Adrenal gland (tissue), 12 donors: Measurements from ENCODE around the gene DNAH12. TPM values are rescaled to one million over a fixed set of nuclear protein-coding genes. Genes with fewer than 3 reads are reported as not detected.
"Not testable (repeated sequence)": the region's sequence is repeated elsewhere in the genome, so short reads cannot be mapped to it uniquely, and the experiment has no call there.

Experiments
- DNase-seq, 7 donors: peaks; one replicate each; pipeline ENCODE4 v3.0.0-alpha.2; 2019 to 2020
- H3K27ac ChIP-seq, 5 donors: fragments of 200-600 bp; sonication (generic) in 4 of 5; 1 replicate in 3 of 5; 2 replicates in 2 of 5; pipeline versions ENCODE4 v1.5.1 to v1.8.0; 2016 to 2020; ENCODE audit warnings: mild to moderate bottlenecking in 1 of 5
- H3K27me3 ChIP-seq: fragments of 200-600 bp; 2 replicates; pipeline ENCODE4 v1.8.0; 2021
- H3K36me3 ChIP-seq, 2 donors: fragments of 200-600 bp; replicated peaks in 1 of 2; 1 replicate in 1 of 2; 2 replicates in 1 of 2; pipeline versions ENCODE4 v1.5.1 to v1.8.0; 2018 to 2022
- H3K4me1 ChIP-seq, 2 donors: fragments of 200-600 bp; replicated peaks in 1 of 2; 1 replicate in 1 of 2; 2 replicates in 1 of 2; pipeline versions ENCODE4 v1.5.1 to v1.8.0; 2018 to 2021
- H3K4me3 ChIP-seq, 4 donors: fragments of 200-600 bp; sonication (generic) in 3 of 4; one replicate each; pipeline ENCODE4 v1.5.1; 2016 to 2018
- H3K9me3 ChIP-seq, 3 donors: fragments of 200-600 bp; sonication (generic) in 1 of 3; replicated peaks in 1 of 3; 1 replicate in 2 of 3; 2 replicates in 1 of 3; pipeline versions ENCODE4 v1.5.1 to v1.8.0; 2016 to 2021
- POLR2A ChIP-seq, 2 donors: fragments of 450-650 bp; IDR thresholded peaks; one replicate each; pipeline ENCODE4 v1.6.1; 2017; ENCODE audit warnings: antibody characterized with exemption in 2 of 2, mild to moderate bottlenecking in 2 of 2, moderate library complexity in 1 of 2
- WGBS, 4 donors: extraction: QIAGEN DNeasy Blood & Tissue Kit in 2 of 4; methylation state at CpG; one replicate each; pipeline versions ENCODE4 v1.1.5 to v1.1.7; 2013 to 2017; 5-methylcytosine and 5-hydroxymethylcytosine counted together
- intact Hi-C, 2 donors: fragments of 100-400 bp; cut with DNase I; formaldehyde crosslinking; loops; one replicate each; pipeline versions ENCODE4 v1.14.1 to v1.15.0; 2022 to 2023
- polyA plus RNA-seq, 3 donors: library from polyadenylated mRNA; stranded (reverse); fragments of 200-250 nt in 2 of 3; fragments of 350-450 nt in 1 of 3; fragmentation: Illumina TruSeq in 1 of 3; extraction: RNeasy Lipid Tissue Mini Kit (QIAGEN cat#74804) in 1 of 3; gene quantifications; one replicate each; pipeline ENCODE4 v1.2.3, GENCODE V29; 2013 to 2014
- total RNA-seq, 9 donors: library from RNA; depleted of rRNA in 4 of 9; stranded (reverse); fragments of >200 nt in 4 of 9; fragments of 120-200 nt in 1 of 9; fragmentation: NEBNext Ultra II Directional in 1 of 9; extraction: Animal tissue kit (Norgen Biotek cat#: 25700) in 1 of 9; gene quantifications; one replicate each; pipeline versions ENCODE4 v1.1.0 to v1.2.4, GENCODE V29; 2013 to 2023
- TF ChIP-seq, protein P1 (sequence below), 6 experiments: fragments of 450-650 bp in 4 of 6; fragments of 200-600 bp in 2 of 6; sonication (generic) in 1 of 6; IDR thresholded peaks; 1 replicate in 5 of 6; 2 replicates in 1 of 6; pipeline versions ENCODE4 v1.5.1 to v1.8.0; 2016 to 2021; ENCODE audit warnings: antibody characterized with exemption in 6 of 6, mild to moderate bottlenecking in 2 of 6, moderate library complexity in 1 of 6
- donor health status: healthy with polysubstance abuse.
- donor health status: Bipolar disorder and iron deficiency.
- donor health status: DM: yes; HTN: yes; CAD: no.
- donor health status: DM: no; HTN: no; CAD: no.
- donor health status: DM: no; HTN: no; CAD: no.
- donor health status: DM: yes; HTN: yes; CAD: no.

DNAH12 gene
- total and polyA plus RNA-seq, 12 donors: 0.16 to 1.8 (median 0.58) TPM

DNA sequence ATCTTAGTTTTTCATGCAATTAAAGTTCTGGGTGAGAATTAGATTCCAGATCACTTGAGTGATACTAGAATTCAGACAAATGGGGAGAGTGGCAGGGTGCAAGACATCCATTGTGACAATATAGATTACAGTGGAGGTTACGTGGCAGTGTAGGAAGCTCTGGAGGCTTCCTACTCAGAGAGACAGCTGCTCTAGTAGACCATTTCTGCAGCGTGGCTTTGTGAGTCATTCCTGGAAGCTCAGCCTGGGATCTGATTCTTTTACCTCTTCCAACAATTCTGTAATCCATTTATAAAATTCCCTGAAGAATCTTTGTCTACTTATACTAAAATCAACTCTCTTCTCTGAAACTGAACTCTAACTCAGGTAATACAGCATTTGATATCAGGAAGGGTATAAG, 161.2 kb downstream of the DNAH12 start:
- no peak overlapping the region for H3K4me3 ChIP-seq
- 29 to 52% (median 44%) methylated on average over 2 of the region's 2 CpGs for WGBS, 4 donors

DNA sequence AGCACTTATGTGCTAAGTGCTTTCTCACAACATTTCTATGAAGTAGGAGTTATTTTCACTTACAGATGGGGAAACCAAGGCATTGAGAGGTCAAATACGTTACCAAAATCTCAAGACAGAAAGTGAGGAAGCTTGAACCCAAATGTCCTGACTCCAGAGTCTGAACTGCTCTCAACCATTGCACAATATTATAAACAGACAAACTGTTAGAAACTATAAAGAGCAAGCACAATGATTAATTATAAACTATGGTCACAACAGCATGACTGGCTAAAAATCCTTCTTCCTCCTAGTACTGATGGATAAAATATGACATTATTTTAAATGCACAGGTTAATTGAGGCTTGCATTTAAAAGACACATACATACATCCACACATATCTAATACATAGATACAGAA, 173.8 kb downstream of the DNAH12 start:
- 35 to 62% (median 50%) methylated on average over 1 of the region's 1 CpG for WGBS, 4 donors

More for the DNA sequence above, 161.2 kb downstream of the DNAH12 start:
- Histone ChIP-seq H3K27me3 (no peaks in the 10 kb centered on the region), H3K36me3 (no peaks in the 10 kb centered on the region), H3K4me1 (peaks cover 0 to 7% of the 10 kb centered on the region in 2 donors), H3K9me3 (no peaks in the 10 kb centered on the region), H3K27ac (no peak overlapping the region)
- TF ChIP-seq POLR2A (IDR thresholded peaks at IDR 0.05): no peak
- TF ChIP-seq, protein P1, sequence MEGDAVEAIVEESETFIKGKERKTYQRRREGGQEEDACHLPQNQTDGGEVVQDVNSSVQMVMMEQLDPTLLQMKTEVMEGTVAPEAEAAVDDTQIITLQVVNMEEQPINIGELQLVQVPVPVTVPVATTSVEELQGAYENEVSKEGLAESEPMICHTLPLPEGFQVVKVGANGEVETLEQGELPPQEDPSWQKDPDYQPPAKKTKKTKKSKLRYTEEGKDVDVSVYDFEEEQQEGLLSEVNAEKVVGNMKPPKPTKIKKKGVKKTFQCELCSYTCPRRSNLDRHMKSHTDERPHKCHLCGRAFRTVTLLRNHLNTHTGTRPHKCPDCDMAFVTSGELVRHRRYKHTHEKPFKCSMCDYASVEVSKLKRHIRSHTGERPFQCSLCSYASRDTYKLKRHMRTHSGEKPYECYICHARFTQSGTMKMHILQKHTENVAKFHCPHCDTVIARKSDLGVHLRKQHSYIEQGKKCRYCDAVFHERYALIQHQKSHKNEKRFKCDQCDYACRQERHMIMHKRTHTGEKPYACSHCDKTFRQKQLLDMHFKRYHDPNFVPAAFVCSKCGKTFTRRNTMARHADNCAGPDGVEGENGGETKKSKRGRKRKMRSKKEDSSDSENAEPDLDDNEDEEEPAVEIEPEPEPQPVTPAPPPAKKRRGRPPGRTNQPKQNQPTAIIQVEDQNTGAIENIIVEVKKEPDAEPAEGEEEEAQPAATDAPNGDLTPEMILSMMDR (IDR thresholded peaks at IDR 0.05): no peak
- peak in 3 of 7 donors; percentile 6 to 22 (median 12) for DNase-seq
- intact Hi-C loops: no loop called here

DNA sequence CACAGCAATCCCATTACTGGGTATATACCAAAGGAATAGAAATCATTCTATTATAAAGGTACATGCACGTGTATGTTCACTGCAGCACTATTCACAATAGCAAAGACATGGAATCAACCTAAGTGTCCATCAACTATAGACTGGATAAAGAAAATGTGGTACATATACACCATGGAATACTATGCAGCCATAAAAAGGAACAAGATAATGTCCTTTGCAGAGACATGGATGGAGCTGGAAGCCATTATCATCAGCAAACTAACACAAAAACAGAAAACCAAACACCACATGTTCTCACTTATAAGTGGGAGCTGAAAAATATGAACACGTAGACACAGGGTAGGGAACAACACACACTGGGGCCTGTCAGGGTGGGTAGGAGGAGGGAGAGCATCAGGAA, 179.1 kb downstream of the DNAH12 start:
- intact Hi-C loops: not testable (repeated sequence)
- WGBS, 4 donors: 75 to 87% (median 82%) methylated on average over 2 of the region's 2 CpGs

More for the DNA sequence above, 173.8 kb downstream of the DNAH12 start:
- H3K4me3 ChIP-seq: no peak overlapping the region
- H3K27ac ChIP-seq: no peak overlapping the region
- no peak for DNase-seq
- no peaks in the 10 kb centered on the region for H3K27me3 ChIP-seq
- peaks cover 0 to 5% (median 0%) of the 10 kb centered on the region in 3 donors for H3K9me3 ChIP-seq
- H3K36me3 ChIP-seq: no peaks in the 10 kb centered on the region
- no peaks in the 10 kb centered on the region for H3K4me1 ChIP-seq
- intact Hi-C loops: no loop called here
- TF ChIP-seq POLR2A (IDR thresholded peaks at IDR 0.05): no peak
- TF ChIP-seq, protein P1 (IDR thresholded peaks at IDR 0.05): no peak

DNA sequence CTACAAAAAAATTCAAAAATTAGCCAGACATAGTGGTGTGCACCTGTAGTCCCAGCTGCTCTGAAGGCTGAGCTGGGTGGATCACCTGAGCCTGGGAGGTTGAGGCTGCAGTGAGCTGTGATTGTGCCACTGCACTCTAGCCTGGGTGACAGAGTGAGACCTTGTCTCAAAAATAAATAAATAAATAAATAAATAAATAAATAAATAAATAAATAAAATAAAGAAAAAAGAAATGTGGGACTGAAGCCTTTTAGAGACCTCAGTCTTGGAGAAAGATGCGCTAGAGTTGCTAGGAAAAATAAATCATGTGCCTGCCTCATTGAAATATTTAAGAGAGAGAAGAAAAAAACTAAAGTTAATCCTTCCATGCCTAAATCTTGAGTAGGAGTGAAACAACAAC, 187.9 kb downstream of the DNAH12 start:
- 78 to 95% (median 90%) methylated on average over 1 of the region's 1 CpG for WGBS, 4 donors
- H3K9me3 ChIP-seq, H3K27me3 ChIP-seq, H3K4me1 ChIP-seq, H3K4me3 ChIP-seq, DNase-seq, H3K36me3 ChIP-seq, intact Hi-C loops, H3K27ac ChIP-seq: not testable (repeated sequence)

More for the DNA sequence above, 179.1 kb downstream of the DNAH12 start:
- H3K27ac ChIP-seq, H3K4me1 ChIP-seq, H3K27me3 ChIP-seq, H3K9me3 ChIP-seq, H3K36me3 ChIP-seq, DNase-seq, H3K4me3 ChIP-seq: not testable (repeated sequence)

DNA sequence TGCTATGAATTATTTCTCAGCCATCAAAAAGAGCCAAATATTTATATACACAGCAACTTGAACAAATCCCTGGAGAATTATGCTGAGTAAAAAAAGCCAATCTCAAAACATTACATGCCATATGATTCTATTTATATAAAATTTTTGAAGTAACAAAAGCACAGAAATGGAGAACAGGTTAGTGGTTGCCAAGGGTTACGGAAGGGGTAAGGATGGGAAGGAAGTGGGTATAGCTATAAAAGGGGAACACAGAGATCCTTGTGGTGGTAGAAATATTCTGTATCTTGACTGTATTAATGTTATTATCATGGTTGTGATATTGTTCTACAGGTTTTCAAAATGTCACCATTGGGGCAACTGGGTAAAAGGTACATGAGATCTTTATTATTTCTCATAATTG, 189.4 kb downstream of the DNAH12 start:
- Histone ChIP-seq H3K27ac (no peak overlapping the region), H3K9me3 (no peaks in the 10 kb centered on the region), H3K4me3 (no peak overlapping the region), H3K36me3 (no peaks in the 10 kb centered on the region), H3K27me3 (no peaks in the 10 kb centered on the region), H3K4me1 (no peaks in the 10 kb centered on the region)
- intact Hi-C loops: no loop called here
- no peak for TF ChIP-seq POLR2A (IDR thresholded peaks at IDR 0.05)
- TF ChIP-seq, protein P1 (IDR thresholded peaks at IDR 0.05): no peak
- WGBS, 4 donors: 72 to 94% (median 78%) methylated on average over 1 of the region's 1 CpG
- DNase-seq: no peak
